GM18502 (cell line): ENCODE data around the gene NAP1L1.

Experiments
- ATAC-seq: cut with Tn5 transposase; IDR thresholded peaks from one replicate; pipeline ENCODE4 v1.9.1; 2021; ENCODE audit warnings: mild to moderate bottlenecking; ENCODE audit not compliant: unreplicated experiment, poor library complexity

The NAP1L1 gene, protein sequence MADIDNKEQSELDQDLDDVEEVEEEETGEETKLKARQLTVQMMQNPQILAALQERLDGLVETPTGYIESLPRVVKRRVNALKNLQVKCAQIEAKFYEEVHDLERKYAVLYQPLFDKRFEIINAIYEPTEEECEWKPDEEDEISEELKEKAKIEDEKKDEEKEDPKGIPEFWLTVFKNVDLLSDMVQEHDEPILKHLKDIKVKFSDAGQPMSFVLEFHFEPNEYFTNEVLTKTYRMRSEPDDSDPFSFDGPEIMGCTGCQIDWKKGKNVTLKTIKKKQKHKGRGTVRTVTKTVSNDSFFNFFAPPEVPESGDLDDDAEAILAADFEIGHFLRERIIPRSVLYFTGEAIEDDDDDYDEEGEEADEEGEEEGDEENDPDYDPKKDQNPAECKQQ

DNA sequence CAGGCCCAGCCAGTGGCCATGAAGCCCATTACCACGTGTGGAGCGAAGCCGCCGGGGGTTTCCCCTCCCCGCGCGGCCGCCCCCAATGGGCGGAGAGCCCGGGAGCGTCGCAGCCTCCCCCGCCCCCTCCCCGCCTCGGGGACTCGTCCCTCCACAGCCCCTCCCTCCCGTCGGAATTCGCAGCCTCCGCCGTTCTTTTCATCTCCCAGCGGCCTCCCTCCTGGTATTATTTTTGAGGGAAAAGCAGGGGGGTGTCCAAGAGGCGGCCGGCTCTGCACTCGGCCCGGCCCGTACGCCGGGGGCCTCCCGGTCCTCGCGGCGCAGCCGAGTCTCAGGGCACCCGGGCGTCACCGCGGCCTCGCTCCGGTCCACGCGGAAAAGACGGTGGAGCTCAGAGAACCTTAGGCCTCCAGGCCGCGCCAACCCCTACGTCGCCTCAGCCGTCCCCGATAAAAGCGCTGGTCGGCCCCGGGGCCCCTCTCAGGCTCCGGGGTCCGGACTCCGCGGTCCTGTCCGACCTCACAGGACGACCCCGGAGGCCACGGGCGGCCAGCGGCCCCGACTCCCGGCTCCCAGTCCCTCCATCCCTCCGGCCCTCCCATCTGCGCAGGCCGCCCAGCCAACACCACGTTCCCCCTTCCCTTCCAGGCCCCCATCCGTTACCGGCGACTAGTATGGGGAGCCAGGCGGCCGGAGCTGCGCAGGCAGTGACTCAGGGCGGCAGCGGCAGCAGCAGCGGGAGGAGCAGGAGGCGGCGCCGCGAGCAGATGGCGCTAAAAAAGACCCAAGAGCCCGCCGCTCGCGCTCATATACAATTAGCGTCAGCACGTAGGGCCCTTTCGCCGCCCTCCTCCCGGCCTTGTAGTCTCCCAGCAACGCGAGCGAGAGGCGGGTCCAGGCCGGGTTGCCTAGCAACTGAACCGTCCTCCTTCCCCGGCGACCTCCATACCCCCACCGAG is at the start of gene NAP1L1:
Gene NAP1L1, minus strand, starts transcription at position 782 of the 959 bp plus-strand sequence. CDS start 10,466 bp downstream, outside the sequence.
- ATAC-seq, result peak; percentile 91

DNA sequence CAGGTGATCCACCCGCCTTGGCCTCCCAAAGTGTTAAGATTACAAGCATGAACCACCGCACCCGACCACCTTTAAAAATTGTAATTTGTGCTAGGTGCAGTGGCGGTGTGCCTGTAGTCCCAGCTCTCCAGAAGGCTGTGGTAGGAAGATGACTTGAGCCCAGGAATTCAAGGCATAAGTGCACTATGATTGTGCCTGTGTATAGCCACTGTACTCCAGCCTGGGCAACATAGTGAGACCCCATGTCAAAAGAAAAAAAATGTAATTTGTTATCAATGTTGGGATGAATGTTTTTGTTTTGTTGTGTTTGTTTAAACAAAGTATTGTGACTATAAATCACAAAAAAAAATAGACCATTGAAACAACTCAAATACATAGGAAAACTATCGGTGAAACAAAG is 43.1 kb upstream of the NAP1L1 start:
- ATAC-seq, result no peak

DNA sequence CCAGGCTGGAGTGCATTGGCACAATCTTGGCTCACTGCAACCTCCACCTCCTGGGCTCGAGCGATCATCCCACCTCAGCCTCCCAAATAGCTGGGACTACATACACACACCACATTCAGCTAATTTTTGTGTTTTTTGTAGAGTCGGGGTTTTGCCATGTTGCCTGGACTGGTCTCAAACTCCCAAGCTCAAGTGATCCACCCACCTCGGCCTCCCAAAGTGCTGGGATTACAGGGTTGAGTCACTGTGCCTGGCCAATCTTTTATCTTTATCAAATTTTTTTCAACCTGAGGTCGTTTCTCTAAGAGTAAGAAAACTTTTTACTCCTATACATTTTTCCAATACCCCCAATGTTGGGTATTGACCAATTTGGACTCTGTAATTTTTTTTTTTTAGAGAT is 40.0 kb upstream of the NAP1L1 start:
- ATAC-seq, result no peak

DNA sequence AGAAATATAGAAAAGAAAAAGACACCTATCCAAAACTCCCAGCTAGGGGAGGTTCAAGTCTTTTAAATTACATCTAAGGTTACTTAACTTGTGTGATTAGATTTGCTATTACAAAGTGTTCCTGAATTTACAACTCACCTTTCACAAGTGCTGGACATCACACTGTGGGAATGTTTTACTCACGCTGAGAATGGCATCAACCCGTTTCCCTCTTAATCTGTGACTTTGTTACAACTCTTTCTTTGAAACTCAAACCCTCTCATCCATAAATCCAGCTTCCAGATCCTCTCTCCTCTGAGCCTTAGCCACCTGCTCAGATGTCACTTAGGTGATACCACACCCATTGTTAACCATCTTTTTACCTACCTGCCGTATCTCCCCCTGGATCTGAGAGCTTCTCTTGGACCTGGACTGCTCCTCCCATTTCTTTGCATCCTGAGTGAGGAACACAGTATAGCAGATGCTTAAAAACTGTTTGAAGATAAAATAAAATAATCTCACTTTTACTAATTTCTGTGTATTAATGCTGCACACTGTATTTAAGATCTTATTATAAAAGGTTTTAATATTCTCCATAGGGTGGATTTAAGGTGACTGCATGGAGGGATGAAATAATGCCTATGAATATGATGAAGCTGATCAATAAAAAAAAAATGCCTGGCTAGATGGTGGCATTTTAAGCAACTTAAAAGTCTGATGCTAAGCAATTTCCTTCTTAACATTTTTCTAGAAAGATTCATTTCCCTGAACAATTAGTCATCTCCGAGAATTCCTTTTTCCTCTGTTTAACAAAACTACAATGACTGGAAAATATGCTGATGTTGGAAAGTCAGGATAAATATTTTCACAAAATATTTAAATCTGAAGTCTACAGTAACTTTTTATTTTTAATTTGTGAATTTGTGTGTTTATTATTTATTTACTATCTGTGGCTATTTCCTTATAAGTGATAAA is 39.1 kb upstream of the NAP1L1 start:
- ATAC-seq, result no peak

DNA sequence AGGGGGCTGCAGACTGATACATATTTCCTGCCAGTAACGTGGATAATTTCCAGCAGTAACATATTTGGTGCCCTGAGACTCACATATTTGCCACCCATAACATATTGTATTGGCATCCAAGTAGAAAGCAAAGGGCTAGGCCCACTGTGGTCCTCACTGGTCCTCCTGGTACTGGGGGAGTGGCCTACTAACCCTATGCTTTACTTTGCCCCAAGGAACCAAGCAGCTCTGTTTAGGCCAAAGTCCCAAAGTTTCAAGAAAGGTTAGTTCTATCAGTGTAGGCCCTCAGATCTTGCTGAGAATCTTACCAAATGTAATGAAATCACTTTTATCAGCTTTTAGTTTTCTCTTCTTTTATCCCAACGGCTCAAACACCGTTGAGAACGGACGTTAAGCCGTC is 35.4 kb upstream of the NAP1L1 start:
- no peak for ATAC-seq

DNA sequence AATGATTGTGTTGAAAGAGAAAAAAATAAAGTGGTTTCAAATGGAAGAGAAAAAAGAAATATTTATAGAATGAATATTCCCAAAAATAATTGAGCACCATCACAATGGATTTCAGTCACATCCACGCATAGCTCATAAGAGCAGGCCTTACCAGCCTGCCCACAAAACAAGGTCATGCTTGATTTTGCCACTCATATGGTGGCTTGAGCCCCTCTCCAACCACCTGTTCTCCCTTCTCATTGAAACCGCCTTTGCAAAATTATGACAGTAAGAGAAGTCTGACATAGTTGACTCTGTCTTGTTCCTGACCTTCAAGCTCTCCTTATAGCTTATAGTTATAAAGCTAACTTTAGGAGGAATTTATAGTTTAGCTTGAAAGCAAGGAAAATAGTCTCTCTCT is 33.3 kb upstream of the NAP1L1 start:
- ATAC-seq, result no peak

DNA sequence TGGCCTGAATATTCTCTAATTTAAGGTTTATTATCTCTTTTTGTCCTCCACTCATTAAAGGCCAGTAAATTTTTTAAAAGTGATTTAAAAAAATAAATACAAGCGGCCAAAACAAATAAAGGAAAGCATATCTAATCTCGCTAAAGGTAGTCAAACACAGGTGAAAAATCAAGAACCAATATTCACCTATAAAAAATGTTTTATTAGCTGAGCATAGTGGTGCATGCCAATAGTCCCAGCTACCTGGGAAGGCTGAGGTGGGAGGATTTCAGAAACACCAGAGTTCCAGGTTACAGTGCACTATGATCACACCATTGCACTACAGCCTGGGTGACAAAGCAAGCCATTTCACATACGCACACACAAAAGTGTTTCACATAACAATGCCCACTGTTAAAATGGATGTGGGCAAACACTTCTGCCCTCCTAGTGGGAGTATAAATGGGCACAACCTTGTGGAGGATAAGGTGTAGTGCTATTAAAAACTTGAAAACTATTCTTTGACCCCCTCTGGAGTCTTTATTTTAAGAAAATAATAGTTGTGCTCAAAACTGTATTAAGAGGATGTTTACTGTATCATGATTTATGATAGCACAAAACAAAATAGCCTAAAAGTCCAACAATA is 32.7 kb upstream of the NAP1L1 start:
- ATAC-seq, result no peak

DNA sequence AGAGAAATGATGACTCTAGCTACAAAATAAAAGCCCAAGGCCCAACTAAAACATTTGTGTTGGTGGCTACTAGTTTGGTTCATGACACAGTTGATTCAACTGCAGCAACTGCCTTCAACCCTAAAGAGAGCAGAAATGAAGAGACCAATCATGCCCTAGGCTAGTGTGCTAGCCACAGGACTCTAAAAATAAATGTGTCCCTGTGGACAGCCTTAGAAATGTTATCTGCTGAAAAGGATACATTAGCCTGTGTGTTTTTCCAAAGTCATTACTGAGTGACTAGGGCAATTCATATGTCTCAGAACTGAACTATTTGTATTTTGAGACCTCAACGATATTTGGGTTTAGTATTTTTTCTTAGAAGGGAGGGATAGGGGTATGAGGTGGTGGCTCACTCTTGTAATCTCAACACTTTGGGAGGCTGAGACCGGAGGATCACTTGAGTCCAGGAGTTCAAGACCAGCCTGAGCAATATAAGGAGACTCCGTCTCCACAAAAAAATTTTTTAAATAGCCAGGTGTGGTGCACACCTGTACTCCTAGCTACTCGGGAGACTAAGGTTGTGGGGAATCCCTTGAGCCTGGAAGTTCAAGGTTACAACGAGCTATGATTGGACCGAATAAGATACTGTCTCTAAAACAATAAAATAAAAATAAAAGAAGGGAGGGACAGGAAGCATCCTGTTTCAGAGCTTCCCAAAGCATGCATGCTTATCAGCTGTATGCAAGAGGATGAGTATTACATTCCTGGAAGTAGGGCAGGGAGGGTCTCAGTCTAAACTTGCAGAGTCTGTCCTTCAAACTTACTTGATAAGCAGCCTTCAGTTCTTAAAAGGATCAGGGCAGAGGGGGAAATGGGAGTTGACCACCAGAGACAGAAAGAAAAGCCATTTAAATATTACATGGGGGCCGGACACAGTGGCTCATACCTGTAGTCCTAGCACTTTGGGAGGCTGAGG is 29.6 kb upstream of the NAP1L1 start:
- ATAC-seq, result no peak

DNA sequence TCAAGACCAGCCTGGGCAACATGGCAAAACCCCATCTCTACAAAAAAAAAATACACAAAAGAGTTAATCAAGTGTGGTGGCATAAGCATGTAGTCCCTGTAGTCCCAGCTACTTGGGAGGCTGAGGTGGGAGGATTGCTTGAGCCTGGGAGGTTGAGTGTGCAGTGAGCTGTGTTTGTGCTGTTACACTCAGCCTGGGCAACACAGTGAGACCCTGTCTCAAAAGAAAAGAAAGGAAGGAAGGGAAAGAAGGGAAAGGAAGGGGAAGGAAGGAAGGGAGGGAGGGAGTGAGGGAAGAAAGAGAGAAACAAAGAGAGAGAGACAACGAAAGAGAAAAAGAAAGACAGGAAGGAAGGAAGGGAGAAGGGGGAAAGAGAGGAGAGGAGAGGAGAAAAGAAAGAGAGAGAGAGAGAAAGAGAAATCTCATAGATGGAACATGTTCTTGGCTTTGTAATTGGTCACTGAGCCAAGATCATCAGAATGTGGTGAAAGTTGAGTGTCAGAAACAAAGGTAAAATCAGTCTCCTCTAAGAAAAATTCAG is 26.8 kb upstream of the NAP1L1 start:
- no peak for ATAC-seq

DNA sequence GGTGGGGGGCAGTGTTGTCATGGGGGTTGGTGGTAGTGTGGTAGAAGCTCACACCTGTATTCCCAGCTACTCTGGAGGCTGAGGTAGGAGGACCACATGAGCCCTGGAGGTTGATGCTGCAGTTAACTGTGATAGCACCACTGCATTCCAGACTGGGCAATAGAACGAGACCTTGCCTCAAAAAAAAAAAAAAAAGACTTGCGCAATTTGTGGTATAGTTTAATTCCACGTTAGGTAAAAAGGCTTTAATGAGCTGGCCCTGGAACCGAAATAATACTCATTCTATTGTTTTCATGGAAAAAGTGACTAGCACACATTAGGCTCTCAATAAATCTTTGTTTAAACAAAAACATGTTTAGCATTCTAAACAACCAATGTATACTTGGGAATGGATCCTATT is 25.4 kb upstream of the NAP1L1 start:
- ATAC-seq, result no peak

DNA sequence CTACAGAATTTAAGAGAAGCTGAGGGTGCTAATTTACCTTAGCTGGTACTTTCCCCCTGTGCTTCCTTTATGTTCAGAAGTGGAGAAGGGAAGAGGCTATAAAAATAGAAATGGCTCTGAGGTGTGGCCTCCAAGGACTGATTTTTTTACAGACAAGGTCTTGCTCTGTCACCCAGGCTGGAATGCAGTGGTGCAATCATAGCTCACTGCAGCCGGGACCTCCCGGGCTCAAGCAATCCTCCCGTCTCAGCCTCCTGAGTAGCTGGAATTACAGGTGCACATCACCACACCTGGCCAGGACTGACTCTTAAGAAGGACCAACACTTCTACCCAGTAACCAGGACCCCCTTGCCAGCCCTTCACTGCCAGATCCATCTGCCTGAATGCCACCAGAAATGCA is 23.9 kb upstream of the NAP1L1 start:
- ATAC-seq, result no peak

DNA sequence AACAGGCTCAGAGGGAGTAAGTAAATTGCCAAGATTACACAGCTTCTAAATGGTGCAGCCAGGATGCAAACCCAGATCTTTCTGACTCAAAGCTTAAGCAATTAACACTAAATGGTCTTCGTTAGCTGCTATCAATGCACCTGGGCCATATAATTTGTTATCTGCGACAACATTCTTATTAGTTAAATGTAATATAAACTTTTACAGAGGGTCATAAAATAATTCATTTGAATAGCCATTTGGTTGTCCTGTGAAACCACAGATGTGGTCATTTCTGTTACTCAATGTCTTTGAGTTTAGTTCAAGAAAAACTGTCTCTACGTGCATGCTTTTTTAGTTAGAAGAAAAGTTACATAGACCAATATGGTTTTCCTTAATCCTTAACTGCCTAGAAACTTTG is 22.1 kb upstream of the NAP1L1 start:
- ATAC-seq, result no peak

DNA sequence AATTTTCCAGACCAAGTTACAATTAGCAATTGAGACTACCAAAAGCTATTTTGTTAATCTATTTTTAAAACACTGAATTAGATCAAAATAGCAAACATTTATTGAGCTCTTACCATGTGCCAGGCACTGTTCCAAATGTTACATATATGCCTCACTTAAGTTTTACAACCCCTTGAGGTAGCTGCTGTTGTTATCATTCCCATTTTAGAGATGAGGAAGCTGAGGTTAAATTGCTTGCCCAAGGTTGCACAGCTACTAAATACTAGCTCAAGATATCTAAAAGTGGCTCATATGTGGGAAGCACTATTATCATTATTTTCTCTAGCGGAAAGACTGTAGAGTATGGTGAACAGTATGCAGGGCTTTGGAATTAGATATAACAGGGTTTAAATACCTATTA is 19.5 kb upstream of the NAP1L1 start:
- no peak for ATAC-seq

DNA sequence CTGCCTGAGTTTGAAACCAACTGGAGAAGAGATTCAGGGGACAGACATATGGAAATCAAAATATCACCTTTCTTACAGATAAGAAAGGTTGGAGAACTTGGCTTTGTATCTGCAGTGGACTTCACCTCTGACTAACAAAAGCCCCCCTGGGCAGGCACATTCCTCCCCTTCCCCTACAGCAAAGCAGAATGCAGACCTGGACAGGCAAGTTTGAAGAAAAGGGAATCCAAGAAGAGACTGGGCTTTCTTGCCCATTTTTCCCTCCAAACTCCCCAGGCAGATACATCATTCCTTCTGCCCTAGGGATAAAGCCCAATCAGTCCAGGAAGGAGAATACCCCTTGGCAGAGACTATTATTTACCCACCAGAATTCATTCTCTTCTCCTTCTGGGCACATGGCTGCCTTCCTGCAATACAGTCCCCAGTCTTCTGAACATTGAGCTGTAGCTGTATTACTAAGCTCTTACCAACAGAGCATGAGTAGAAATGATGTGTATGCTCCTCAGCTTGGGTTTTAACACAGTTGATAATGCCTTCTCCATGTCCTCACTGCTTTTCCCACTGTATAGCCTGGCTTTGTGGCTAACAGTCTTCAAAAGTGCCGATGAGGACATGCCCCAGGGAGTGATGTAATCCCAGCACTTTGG is 17.4 kb upstream of the NAP1L1 start:
- ATAC-seq, result no peak

DNA sequence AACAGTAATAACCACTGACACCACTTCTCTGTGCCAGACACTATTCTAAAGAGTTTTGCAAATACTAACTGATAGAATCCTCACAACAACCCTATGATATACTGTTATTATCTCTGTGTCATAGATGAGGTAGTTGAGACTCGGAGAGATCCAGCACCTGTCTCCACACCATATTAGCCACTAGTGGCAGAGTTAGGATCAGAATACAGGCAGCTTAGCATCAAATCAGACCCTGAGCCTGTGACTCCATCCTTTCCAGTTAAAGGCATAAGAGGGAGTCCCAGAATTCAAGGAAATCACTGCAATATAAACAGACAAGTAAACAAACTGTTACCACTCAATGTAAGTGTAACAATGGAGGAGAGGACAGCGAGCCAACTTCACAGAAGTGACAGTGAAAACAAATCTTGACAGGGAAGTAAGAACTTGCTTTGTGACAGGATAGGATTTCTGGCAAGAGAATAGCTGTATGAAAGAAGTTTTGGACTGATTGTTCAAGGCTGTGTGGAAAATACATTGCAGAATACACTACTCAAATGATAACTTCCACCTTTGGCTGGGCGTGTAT is 11.7 kb upstream of the NAP1L1 start:
- no peak for ATAC-seq

DNA sequence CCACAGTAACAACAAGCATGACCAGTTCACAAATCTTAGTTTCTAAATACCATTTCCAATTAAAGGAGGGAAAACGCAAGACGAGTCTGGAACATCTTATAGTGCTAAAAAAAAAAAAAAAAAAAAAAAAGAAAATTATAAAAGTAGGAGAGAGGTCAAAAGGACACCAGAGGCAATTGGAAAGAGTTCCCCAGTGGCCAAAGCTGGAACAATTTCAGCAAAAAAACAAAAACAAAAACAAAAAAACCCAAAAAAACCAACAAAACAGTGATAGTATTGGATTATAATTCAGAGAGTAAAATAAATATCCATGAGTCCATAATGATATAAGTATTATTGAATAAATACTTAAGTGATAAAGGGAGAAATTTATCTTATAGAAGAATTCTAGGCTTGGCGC is 10.3 kb upstream of the NAP1L1 start:
- ATAC-seq, result no peak

DNA sequence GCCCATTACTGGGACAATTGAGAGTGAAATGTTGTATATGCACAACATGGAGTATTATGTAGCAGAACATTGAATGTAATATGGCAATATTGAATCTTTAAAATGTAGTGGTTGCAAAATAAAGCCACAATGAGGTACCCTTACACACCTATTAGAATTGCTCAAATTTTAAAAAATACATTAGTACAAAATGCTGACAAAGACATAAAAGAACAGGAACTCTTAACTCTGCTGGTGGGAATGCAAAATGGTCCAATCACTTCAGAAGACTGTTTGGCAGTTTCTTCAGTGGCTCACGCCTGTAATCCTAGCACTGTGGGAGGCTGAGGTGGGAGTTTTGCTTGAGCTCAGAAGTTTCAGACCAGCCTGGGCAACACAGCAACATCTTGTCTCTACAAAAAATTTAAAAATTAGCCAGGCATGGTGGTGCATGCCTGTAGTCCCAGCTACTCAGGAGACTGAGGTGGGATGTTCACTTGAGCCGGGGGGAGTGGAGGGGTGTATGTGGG is 6.8 kb upstream of the NAP1L1 start:
- ATAC-seq, result no peak

DNA sequence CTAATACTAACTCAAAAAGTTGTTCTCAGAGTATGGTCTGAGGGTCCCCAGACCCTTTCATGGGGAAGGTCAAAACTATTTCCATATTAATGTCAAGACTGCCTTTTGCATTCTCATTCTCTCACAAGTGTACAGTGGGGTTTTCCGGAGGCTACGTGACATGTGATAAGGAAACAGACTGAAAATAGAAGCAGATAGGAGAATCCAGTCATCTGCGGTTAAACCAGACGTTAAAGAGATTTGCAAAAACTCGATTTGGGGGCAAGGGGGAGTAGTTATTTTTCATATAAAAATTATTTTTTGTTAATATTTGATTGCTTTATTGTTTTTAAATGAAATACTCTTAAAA is 1.0 kb upstream of the NAP1L1 start:
- ATAC-seq, result no peak
